ENCODE measurements around the gene AIP. TPM values are rescaled to one million over a fixed set of nuclear protein-coding genes. Genes with fewer than 3 reads are reported as not detected.

AIP gene
- total and polyA plus RNA-seq, 9 of the 15 experiments (the other 6 are each of a cell fraction or from before 2014, with no cell fraction given), result 5.2 to 92.5 (median 52.7) TPM

- peak; percentile 90 for TF ChIP-seq RBFOX2 (IDR thresholded peaks at IDR 0.05; ENCODE audit: low read depth, low read length)
- TF ChIP-seq NCOA6 (IDR thresholded peaks at IDR 0.05), result no peak
- no peak for TF ChIP-seq TRIM28 (IDR thresholded peaks at IDR 0.05)
- TF ChIP-seq POLR2H (tag; IDR thresholded peaks at IDR 0.05; ENCODE audit: low read depth), result peak; percentile 46
- no peak for TF ChIP-seq ZNF384 (IDR thresholded peaks at IDR 0.05; ENCODE audit: low read depth, low read length)
- TF ChIP-seq ZNF311 (CRISPR knock-in tag; IDR thresholded peaks at IDR 0.05), result no peak
- TF ChIP-seq, protein P1, sequence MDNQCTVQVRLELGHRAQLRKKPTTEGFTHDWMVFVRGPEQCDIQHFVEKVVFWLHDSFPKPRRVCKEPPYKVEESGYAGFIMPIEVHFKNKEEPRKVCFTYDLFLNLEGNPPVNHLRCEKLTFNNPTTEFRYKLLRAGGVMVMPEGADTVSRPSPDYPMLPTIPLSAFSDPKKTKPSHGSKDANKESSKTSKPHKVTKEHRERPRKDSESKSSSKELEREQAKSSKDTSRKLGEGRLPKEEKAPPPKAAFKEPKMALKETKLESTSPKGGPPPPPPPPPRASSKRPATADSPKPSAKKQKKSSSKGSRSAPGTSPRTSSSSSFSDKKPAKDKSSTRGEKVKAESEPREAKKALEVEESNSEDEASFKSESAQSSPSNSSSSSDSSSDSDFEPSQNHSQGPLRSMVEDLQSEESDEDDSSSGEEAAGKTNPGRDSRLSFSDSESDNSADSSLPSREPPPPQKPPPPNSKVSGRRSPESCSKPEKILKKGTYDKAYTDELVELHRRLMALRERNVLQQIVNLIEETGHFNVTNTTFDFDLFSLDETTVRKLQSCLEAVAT (IDR thresholded peaks at IDR 0.05), result no peak
- no peak for TF ChIP-seq SRF (CRISPR knock-in tag; IDR thresholded peaks at IDR 0.05)
- TF ChIP-seq TSC22D4 (tag; IDR thresholded peaks at IDR 0.05), result no peak
- no peak for TF ChIP-seq FOXO4 (CRISPR knock-in tag; IDR thresholded peaks at IDR 0.05)
- TF ChIP-seq, protein P2, sequence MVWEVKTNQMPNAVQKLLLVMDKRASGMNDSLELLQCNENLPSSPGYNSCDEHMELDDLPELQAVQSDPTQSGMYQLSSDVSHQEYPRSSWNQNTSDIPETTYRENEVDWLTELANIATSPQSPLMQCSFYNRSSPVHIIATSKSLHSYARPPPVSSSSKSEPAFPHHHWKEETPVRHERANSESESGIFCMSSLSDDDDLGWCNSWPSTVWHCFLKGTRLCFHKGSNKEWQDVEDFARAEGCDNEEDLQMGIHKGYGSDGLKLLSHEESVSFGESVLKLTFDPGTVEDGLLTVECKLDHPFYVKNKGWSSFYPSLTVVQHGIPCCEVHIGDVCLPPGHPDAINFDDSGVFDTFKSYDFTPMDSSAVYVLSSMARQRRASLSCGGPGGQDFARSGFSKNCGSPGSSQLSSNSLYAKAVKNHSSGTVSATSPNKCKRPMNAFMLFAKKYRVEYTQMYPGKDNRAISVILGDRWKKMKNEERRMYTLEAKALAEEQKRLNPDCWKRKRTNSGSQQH (CRISPR knock-in tag; IDR thresholded peaks at IDR 0.05), result no peak
- no peak for TF ChIP-seq CREBBP (IDR thresholded peaks at IDR 0.05; ENCODE audit: low read depth, low read length)
- TF ChIP-seq MLX (CRISPR knock-in tag; conservative IDR thresholded peaks at IDR 0.05), result no peak
- no peak for TF ChIP-seq MAFF (IDR thresholded peaks at IDR 0.05; ENCODE audit: low read length)
- TF ChIP-seq HNRNPH1 (optimal IDR thresholded peaks at IDR 0.05; ENCODE audit: low read depth, low read length), result no peak
- TF ChIP-seq NKRF (IDR thresholded peaks at IDR 0.05; ENCODE audit: borderline replicate concordance), result no peak
- no peak for TF ChIP-seq ESRRA (IDR thresholded peaks at IDR 0.05; ENCODE audit: borderline replicate concordance, low read depth)
- no peak for TF ChIP-seq GATAD2B (IDR thresholded peaks at IDR 0.05; ENCODE audit: borderline replicate concordance)
- no peak for TF ChIP-seq ZSCAN29 (IDR thresholded peaks at IDR 0.05)
- TF ChIP-seq FOSL1 (tag; conservative IDR thresholded peaks at IDR 0.05), result peak; percentile 29; the same call in 1 of the 2 replicates
- TF ChIP-seq FOS (IDR thresholded peaks at IDR 0.05; ENCODE audit: extremely low read depth, insufficient read length), result no peak
- TF ChIP-seq SNRNP70 (optimal IDR thresholded peaks at IDR 0.05; ENCODE audit: low read depth, low read length), result no peak
Observed at GRCh38 chr11:67464411-67465188, 18.2 kb upstream of the AIP start (continued).

Measured in K562 (cell line).